GM23248 (cell line): ENCODE results near the gene GRIP1.

ENCODE experiments used
- EZH2 ChIP-seq: fragments of 200-600 bp; sonication (generic); IDR thresholded peaks from 2 replicates; pipeline ENCODE4 v1.6.1; 2018; ENCODE audit warnings: antibody characterized with exemption, mild to moderate bottlenecking; ENCODE audit not compliant: insufficient read depth, poor library complexity, severe bottlenecking
- EZH2phosphoT487 ChIP-seq: fragments of 200-600 bp; sonication (generic); IDR thresholded peaks from 2 replicates; pipeline ENCODE4 v1.6.1; 2018; ENCODE audit warnings: antibody characterized with exemption, moderate library complexity, mild to moderate bottlenecking, low read depth; ENCODE audit not compliant: insufficient read depth

- no peak for TF ChIP-seq EZH2phosphoT487
- no peak for TF ChIP-seq EZH2
Measured at GRCh38 chr12:66584673-66585072, 94.2 kb downstream of the GRIP1 start.
